Fibroblast of pulmonary artery (primary cell): Measurements from ENCODE around the gene CA12.
A peak's percentile ranks its signal among the peaks of the same experiment; 100 is the strongest.
"Not testable (repeated sequence)": the region's sequence is repeated elsewhere in the genome, so short reads cannot be mapped to it uniquely, and the experiment has no call there.

Source experiments
- DNase-seq: peaks from one replicate; pipeline ENCODE4 v3.0.0-alpha.2; 2010; ENCODE audit warnings: low read depth
- H3K4me3 ChIP-seq: replicated peaks from 2 replicates; pipeline ENCODE4 v1.5.1; 2011; ENCODE audit warnings: low read depth, mild to moderate bottlenecking, control low read depth, low read length, moderate library complexity
- TF ChIP-seq, protein P1 (sequence below): IDR thresholded peaks from 2 replicates; pipeline ENCODE4 v1.5.1; 2011; ENCODE audit warnings: mild to moderate bottlenecking, control low read depth, low read length, inconsistent platforms; ENCODE audit errors: missing control alignments

CA12 gene

DNA sequence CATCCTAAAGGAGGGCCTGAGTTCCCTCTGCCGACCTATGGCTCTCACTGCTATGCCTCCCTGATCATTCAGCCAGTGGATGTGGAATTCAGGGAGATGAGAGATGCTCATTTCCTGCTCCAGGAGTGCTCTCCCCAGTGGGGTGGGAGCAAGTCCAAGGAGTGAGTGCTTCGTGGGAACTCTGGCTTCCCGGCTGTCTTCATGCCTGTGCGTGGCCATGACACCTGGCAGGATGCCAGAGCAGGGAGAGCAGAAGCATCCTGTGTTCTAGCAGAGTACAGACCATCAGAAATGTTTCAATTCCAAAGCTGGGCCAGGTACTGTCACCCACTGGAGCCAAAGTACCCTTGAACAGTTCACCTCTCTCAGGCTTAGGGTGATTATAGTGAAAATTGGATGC lies 59.1 kb downstream of the CA12 start:
- H3K4me3 ChIP-seq = no peak overlapping the region
- TF ChIP-seq, protein P1, sequence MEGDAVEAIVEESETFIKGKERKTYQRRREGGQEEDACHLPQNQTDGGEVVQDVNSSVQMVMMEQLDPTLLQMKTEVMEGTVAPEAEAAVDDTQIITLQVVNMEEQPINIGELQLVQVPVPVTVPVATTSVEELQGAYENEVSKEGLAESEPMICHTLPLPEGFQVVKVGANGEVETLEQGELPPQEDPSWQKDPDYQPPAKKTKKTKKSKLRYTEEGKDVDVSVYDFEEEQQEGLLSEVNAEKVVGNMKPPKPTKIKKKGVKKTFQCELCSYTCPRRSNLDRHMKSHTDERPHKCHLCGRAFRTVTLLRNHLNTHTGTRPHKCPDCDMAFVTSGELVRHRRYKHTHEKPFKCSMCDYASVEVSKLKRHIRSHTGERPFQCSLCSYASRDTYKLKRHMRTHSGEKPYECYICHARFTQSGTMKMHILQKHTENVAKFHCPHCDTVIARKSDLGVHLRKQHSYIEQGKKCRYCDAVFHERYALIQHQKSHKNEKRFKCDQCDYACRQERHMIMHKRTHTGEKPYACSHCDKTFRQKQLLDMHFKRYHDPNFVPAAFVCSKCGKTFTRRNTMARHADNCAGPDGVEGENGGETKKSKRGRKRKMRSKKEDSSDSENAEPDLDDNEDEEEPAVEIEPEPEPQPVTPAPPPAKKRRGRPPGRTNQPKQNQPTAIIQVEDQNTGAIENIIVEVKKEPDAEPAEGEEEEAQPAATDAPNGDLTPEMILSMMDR = no peak
- DNase-seq = peak; percentile 63

DNA sequence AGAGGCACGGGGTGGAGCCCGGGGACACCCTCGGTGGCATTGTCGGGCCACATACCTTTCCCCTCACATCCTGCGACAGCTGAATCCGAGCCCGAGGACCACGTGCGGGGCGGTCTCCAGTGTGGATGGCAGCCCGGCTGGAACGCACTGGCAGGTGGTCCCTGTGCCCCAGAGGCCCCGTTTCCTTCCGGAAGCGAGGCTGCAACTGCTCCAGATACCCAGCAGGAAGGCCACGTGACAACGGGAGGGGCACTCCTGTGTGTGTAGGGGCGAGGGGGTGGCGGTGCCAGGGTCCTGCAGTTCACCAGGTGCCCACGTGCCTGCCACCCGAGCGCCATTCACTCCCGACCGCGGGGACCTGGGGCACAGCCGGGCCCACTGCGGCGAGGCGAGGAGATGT lies 60.2 kb downstream of the CA12 start:
- TF ChIP-seq, protein P1 = no peak
- DNase-seq = no peak
- no peak overlapping the region for H3K4me3 ChIP-seq

DNA sequence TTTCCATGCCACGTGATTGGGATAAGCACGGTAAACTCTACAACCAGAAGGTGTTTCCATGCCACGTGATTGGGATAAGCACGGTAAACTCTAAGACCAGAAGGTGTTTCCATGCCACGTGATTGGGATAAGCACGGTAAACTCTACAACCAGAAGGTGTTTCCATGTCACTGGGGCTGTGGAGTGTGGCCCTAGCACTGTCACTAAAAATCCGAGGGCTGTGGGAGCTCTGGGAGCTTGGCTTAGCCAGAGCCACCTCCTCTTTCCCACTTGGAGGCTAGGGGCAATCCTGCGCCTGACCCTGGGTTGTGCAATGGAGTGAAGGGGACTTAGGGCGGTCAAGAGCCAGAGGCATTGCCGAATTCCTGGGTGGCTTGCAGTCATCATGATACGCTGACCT lies 60.7 kb downstream of the CA12 start:
- DNase-seq, H3K4me3 ChIP-seq: not testable (repeated sequence)

DNA sequence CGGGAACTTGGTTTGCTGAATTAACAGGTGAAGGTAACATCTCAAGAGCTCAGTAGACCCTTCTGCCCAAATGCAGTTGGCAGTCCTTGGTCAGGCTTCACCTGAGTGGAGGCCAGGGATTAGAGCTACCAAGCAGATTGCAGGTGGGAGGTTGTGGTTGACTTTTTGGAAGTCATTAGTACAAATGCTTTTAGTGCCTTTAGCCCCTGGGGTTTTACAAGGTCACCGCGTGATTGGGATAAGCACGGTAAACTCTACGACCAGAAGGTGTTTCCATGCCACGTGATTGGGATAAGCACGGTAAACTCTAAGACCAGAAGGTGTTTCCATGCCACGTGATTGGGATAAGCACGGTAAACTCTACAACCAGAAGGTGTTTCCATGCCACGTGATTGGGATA lies 61.2 kb downstream of the CA12 start:
- H3K4me3 ChIP-seq, DNase-seq: not testable (repeated sequence)

DNA sequence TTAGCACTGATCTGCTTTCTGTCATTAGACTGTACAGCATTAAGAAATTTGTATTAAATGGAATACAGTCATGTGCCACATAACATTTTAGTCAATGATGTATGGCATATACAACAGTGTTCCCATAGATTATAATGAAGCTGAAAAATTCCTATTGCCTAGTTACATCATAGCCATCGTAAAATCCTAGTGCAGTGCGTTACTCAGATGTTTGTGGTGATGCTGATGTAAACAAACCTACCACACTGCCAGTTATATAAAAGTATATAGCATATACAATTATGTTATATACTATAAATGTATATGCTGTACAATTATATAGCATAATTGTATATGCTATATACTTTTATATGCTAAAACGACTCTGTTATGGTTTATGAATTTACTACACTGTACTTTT lies 62.6 kb downstream of the CA12 start:
- TF ChIP-seq, protein P1 = no peak
- no peak for DNase-seq
- H3K4me3 ChIP-seq = no peak overlapping the region

DNA sequence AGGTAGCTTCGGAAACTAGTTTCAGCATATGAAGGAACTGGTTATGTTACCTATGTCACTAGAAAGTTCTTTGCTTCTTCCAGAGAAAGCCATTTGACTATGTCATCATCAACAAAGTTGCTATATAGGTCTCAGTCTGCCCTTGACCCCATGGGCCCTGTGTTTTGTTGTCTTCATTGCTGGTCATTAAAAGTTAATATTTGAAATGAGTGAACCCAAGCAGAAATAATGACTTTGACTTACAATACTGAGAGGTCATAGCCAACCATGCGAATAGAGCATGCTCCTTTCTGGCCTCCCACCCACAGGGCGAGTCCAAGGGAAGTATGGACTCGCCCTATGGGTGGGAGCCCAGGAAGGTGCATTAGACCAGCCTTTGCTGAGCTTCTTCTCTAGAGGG lies 63.3 kb downstream of the CA12 start:
- TF ChIP-seq, protein P1 = no peak
- DNase-seq = no peak
- H3K4me3 ChIP-seq = no peak overlapping the region

DNA sequence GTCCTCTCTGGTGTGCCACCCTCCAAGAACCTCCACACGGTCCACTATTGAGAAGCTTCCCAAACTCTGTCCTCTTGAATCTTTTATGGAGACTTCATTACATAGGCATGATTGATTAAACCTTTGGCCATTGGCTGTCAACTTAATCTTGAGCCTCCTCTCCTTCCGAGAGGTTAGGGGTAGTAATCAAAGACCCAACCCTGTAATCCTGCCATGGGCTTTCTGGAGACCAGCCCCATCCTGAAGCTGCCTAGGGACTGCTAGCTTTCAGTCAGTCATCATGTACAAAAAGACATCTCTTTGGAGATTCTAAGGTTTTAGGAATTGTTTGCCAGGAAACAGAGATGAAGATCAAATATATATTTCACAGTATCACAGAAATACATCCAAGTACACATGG lies 67.2 kb downstream of the CA12 start:
- no peak overlapping the region for H3K4me3 ChIP-seq
- TF ChIP-seq, protein P1 = no peak
- DNase-seq = no peak

DNA sequence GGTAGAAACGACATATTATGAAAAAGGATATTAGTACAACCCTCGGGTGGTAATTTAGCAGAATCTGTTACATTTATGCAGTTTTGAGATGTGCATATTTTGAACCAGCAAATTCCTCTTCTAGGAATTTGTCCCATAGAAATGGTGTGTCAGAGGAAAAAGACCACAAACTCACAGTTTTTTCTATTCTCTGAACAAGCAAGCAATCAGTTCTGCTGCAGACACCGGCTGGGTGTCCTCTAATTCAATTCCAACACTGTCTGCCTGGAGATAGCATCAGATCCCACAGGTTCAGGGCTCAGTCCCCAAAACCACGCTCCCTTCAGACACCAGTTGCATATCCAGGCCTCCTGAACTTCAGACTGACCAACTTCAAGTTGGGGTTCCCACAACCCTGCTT lies 67.8 kb downstream of the CA12 start:
- no peak for DNase-seq
- H3K4me3 ChIP-seq = no peak overlapping the region
- TF ChIP-seq, protein P1 = no peak
